CD4-positive, alpha-beta memory T cell (primary cell): ENCODE data around the gene STT3A. TPM values are rescaled to one million over a fixed set of nuclear protein-coding genes. Genes with fewer than 3 reads are reported as not detected.

Experiments
- CTCF ChIA-PET: fragments of 350-600 bp; sonication (Branson Sonifier 250); formaldehyde crosslinking; loops from one replicate; lab custom pipeline; 2021; ENCODE audit warnings: inconsistent platforms; ENCODE audit not compliant: partially characterized antibody; lab: Charles Lee
- POLR2A ChIA-PET: fragments of 350-600 bp; sonication (Branson Sonifier 250); formaldehyde crosslinking; loops from one replicate; lab custom pipeline; 2021; ENCODE audit not compliant: partially characterized antibody; lab: Charles Lee
- DNase-seq, 5 donors: peaks; one replicate each; pipeline versions ENCODE4 v3.0.0 to v3.0.0-alpha.2; 2020 to 2022; ENCODE audit warnings: mixed read lengths in 1 of 5
- H3K27ac ChIP-seq: one replicate; pipeline ENCODE4 v1.7.0; 2013; ENCODE audit warnings: low read depth, low read length
- H3K27me3 ChIP-seq: 2 replicates; pipeline ENCODE4 v1.7.0; 2013; ENCODE audit warnings: mild to moderate bottlenecking, low read length, moderate library complexity; ENCODE audit not compliant: insufficient read depth
- H3K36me3 ChIP-seq: 2 replicates; pipeline ENCODE4 v1.7.0; 2013; ENCODE audit warnings: mild to moderate bottlenecking, low read length, moderate library complexity; ENCODE audit not compliant: insufficient read depth
- H3K4me1 ChIP-seq: 2 replicates; pipeline ENCODE4 v1.7.0; 2013; ENCODE audit warnings: mild to moderate bottlenecking, low read length, moderate library complexity; ENCODE audit not compliant: insufficient read depth
- H3K4me3 ChIP-seq, 2 donors: one replicate each; pipeline ENCODE4 v1.7.0; 2013; ENCODE audit warnings: low read length in 2 of 2, mild to moderate bottlenecking in 1 of 2
- H3K9me3 ChIP-seq, 2 donors: one replicate each; pipeline ENCODE4 v1.7.0; 2013; ENCODE audit warnings: low read length in 2 of 2, control low read depth in 1 of 2; ENCODE audit not compliant: control insufficient read depth in 1 of 2
- H3K27ac Mint-ChIP-seq, 7 donors: one replicate each; pipeline ENCODE4 v1.8.0; 2020 to 2021; ENCODE audit warnings: mixed read lengths in 7 of 7, mild to moderate bottlenecking in 6 of 7, inconsistent platforms in 3 of 7, moderate library complexity in 3 of 7
- H3K27me3 Mint-ChIP-seq, 2 donors: one replicate each; pipeline ENCODE4 v1.8.0; 2020 to 2021; ENCODE audit warnings: mixed read lengths in 2 of 2
- H3K36me3 Mint-ChIP-seq, 2 donors: one replicate each; pipeline ENCODE4 v1.8.0; 2020 to 2021; ENCODE audit warnings: mixed read lengths in 2 of 2, inconsistent platforms in 1 of 2, mild to moderate bottlenecking in 1 of 2
- H3K4me1 Mint-ChIP-seq, 4 donors: one replicate each; pipeline ENCODE4 v1.8.0; 2020 to 2021; ENCODE audit warnings: mixed read lengths in 4 of 4, mild to moderate bottlenecking in 1 of 4
- H3K4me3 Mint-ChIP-seq, 8 donors: one replicate each; pipeline ENCODE4 v1.8.0; 2020 to 2021; ENCODE audit warnings: mixed read lengths in 8 of 8, mild to moderate bottlenecking in 7 of 8, moderate library complexity in 6 of 8, inconsistent platforms in 3 of 8
- H3K9me3 Mint-ChIP-seq, 8 donors: one replicate each; pipeline ENCODE4 v1.8.0; 2020 to 2021; ENCODE audit warnings: mixed read lengths in 8 of 8, mild to moderate bottlenecking in 5 of 8, inconsistent platforms in 3 of 8, moderate library complexity in 1 of 8
- intact Hi-C: fragments of 100-400 bp; cut with micrococcal nuclease; formaldehyde crosslinking; loops from one replicate; pipeline ENCODE4 v1.15.1; 2023
- polyA plus RNA-seq, 2 donors: library from polyadenylated mRNA; unstranded; fragments of 300-500 nt; fragmentation: Illumina TruSeq; gene quantifications; one replicate each; pipeline ENCODE4 v1.2.3, GENCODE V29; 2021
- total RNA-seq, 2 experiments: library from RNA; stranded (reverse); gene quantifications; one replicate each; pipeline ENCODE4 v1.2.3, GENCODE V29; 2021

STT3A gene
- total and polyA plus RNA-seq, 4 experiments from 2014 or later = 81.8 to 138 (median 110) TPM

DNA sequence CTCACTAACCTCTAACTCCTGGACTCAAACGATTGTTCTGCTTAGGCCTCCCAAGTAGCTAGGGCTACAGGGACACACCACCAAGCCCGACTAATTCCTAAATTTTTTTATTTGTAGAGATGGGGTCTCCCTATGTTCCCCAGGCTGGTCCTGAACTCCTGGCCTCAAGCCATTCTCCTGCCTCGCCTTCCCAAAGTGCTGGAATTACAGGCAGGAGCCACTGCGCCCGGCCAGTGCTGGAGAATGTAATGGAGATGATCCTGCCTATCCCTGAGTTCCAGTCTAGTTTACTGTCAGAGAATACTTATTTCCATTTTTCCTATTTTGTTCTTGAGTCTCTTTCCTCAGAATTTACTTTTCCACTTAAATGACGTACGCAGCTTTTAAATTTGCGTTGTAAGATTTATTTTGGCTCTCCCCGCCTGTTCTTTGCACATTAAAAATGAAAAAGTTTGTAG is 32.1 kb downstream of the STT3A start, which contains the start of gene CHEK1:
Gene CHEK1, plus strand, starts transcription at position 408 of the 458 bp plus-strand sequence. CDS start 1,606 bp downstream, outside the sequence.
- peak in 1 of 5 donors; percentile 16 for DNase-seq
- no peaks in the 10 kb centered on the region for H3K9me3 ChIP-seq
- Mint-ChIP-seq H3K27ac (peak within 1 kb of the TSS; percentile 87 to 99 (median 99)), H3K27me3 (no peaks in the 10 kb centered on the region), H3K36me3 (peaks cover 18 to 32% of the 10 kb centered on the region in 2 donors), H3K9me3 (peaks cover 0 to 4% (median 0%) of the 10 kb centered on the region in 8 donors), H3K4me3 (peak within 1 kb of the TSS; percentile 93 to 100 (median 98)), H3K4me1 (peaks cover 11 to 29% (median 16%) of the 10 kb centered on the region in 4 donors)
- POLR2A ChIA-PET = interaction anchor here (0.8 to 3.4 kb wide), 12 partner anchors 8 to 671 kb away, joined by 3 to 76 read pairs (median 3); partner anchors contain the start of genes CCDC15, EI24, HYLS1 and PUS3
- peaks cover 26% of the 10 kb centered on the region for H3K36me3 ChIP-seq
- CTCF ChIA-PET = interaction anchor here (0.9 to 3.8 kb wide), 6 partner anchors 21 to 278 kb away, joined by 3 to 20 read pairs (median 3); partner anchors contain the start of genes EI24, PUS3 and STT3A
- H3K4me1 ChIP-seq = peaks cover 19% of the 10 kb centered on the region
- intact Hi-C loops = loop anchor here (1.0 to 10.0 kb wide), 5 partner anchors 32 to 660 kb away; partner anchors contain the start of genes EI24, HYLS1, STT3A and TIRAP
- H3K27me3 ChIP-seq = no peaks in the 10 kb centered on the region
- peak within 1 kb of the TSS; percentile 95 for H3K27ac ChIP-seq
- H3K4me3 ChIP-seq = peak within 1 kb of the TSS; percentile 84 to 98

DNA sequence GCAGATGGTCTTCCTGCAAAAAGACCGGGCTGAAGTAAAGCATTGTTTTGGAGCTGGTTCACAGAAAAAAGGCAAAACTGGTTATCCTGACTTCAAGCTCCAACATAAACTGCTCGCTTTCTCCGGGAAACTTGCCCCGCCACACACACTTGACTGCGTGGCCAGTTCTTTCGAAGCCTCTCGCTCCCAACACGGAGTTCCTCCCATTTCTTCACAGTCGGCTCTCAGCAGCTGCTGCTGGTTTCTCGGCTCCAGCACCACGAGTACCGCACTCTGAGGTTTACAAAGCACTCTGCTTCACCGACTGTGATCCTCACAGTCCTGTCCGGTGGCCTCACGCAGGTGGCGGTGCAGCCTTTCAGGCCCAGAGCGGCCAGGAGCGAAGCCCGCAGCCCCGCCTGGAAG is 32.6 kb downstream of the STT3A start:
- peak overlapping the region; percentile 87 to 99 (median 99) for H3K27ac Mint-ChIP-seq
- intact Hi-C loops = loop anchor here (1.0 to 10.0 kb wide), 5 partner anchors 33 to 660 kb away; partner anchors contain the start of genes EI24, HYLS1, STT3A and TIRAP
- ChIA-PET POLR2A (interaction anchor here (0.6 to 3.4 kb wide), 14 partner anchors 8 to 672 kb away, joined by 3 to 76 read pairs (median 3); partner anchors contain the start of genes CCDC15, EI24, HYLS1 and PUS3), CTCF (interaction anchor here (0.9 to 3.8 kb wide), 6 partner anchors 21 to 278 kb away, joined by 3 to 20 read pairs (median 3); partner anchors contain the start of genes EI24, PUS3 and STT3A)
- peaks cover 22% of the 10 kb centered on the region for H3K36me3 ChIP-seq
- peaks cover 11 to 29% (median 16%) of the 10 kb centered on the region in 4 donors for H3K4me1 Mint-ChIP-seq
- no peaks in the 10 kb centered on the region for H3K9me3 ChIP-seq
- peaks cover 17 to 27% of the 10 kb centered on the region in 2 donors for H3K36me3 Mint-ChIP-seq
- no peaks in the 10 kb centered on the region for H3K27me3 ChIP-seq
- H3K4me1 ChIP-seq = peaks cover 19% of the 10 kb centered on the region
- peak overlapping the region; percentile 93 to 100 (median 98) for H3K4me3 Mint-ChIP-seq
- DNase-seq = no peak
- H3K27me3 Mint-ChIP-seq = no peaks in the 10 kb centered on the region
- H3K27ac ChIP-seq = peak overlapping the region; percentile 95
- peaks cover 0 to 4% (median 0%) of the 10 kb centered on the region in 8 donors for H3K9me3 Mint-ChIP-seq
- peak overlapping the region; percentile 84 to 98 for H3K4me3 ChIP-seq

DNA sequence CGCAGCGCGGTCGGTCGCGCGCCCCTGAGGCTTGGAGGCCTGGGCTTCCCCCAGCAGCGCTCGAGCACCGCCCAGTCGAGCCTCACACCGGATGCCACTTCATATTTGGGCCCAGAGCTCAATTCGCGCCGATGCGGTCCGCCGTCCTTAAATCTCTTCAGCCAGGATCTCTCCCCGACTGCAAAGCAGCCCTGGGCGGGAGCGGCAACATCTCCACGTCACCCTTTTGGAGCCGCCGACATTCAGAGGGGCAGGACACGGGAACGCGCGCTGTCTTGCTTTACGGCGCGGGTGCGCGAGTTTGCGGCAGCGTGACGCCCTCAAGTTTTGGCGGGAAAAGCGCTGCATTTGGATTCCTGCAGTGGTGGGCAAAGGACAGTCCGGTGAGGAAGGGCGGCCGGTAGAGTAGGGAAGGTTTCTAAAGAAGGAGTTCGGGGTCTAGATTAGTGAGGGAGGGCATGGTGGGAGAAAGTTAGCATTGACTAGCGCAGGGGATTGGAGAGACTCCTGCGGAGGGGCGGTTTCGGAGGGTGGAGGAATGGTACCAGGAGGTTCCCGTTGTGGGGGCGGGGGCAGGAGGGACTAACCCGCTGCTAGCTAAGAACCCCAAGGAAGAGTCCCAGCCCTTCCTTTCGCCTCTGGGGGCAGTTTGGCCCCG is 33.1 kb downstream of the STT3A start:
- H3K4me3 ChIP-seq = peak overlapping the region; percentile 84 to 98

DNA sequence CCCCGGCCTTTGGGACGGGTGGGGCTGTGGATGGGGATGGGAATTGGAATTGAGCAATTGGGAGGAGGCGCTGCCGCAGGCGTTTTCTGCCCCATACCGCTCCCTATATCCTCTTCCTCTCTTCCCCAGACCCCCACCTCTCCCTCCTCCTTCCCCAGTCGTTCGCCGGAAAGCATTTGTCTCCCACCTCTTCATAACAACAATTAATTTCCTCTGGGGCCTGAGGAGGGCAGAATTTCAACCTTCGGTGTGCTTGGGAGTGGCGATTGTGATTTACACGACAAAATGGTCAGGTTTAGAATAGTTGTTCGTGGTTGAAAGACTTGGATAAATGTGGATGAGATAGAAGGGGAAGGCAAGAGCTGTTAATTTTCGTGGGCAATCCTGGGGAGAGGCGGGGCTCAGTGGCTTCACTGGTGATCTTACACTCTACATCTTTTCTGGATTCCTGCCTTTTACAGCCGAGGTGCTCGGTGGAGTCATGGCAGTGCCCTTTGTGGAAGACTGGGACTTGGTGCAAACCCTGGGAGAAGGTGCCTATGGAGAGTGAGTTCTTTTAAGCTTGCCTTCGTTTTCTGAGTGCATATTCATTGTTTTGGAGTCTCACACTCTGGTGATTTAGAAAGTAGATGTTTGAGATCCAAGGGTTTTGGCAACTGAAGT is 33.8 kb downstream of the STT3A start:
- peak; percentile 33 to 49 (median 43) for DNase-seq
- Mint-ChIP-seq H3K9me3 (peaks cover 0 to 5% (median 0%) of the 10 kb centered on the region in 8 donors), H3K27ac (peak overlapping the region; percentile 81 to 99 (median 91)), H3K36me3 (peaks cover 6 to 16% of the 10 kb centered on the region in 2 donors), H3K4me3 (peak overlapping the region; percentile 93 to 100 (median 98)), H3K4me1 (peaks cover 11 to 29% (median 16%) of the 10 kb centered on the region in 4 donors), H3K27me3 (no peaks in the 10 kb centered on the region)
- intact Hi-C loops = loop anchor here (5.0 to 10.0 kb wide), 2 partner anchors 246 to 658 kb away; partner anchors contain the start of gene TIRAP
- H3K27me3 ChIP-seq = no peaks in the 10 kb centered on the region
- peak overlapping the region; percentile 84 to 98 for H3K4me3 ChIP-seq
- H3K9me3 ChIP-seq = no peaks in the 10 kb centered on the region
- ChIA-PET CTCF (interaction anchor here (1.2 to 3.8 kb wide), 4 partner anchors 22 to 261 kb away, joined by 3 to 20 read pairs (median 4); partner anchors contain the start of genes EI24 and HYLS1), POLR2A (interaction anchor here (1.6 to 2.5 kb wide), 4 partner anchors 8 to 261 kb away, joined by 3 to 24 read pairs (median 12); partner anchors contain the start of genes EI24, HYLS1 and STT3A)
- peak overlapping the region; percentile 95 for H3K27ac ChIP-seq
- peaks cover 19% of the 10 kb centered on the region for H3K4me1 ChIP-seq
- H3K36me3 ChIP-seq = peaks cover 10% of the 10 kb centered on the region

More for the DNA sequence above, 33.1 kb downstream of the STT3A start:
- POLR2A ChIA-PET = interaction anchor here (0.6 to 3.4 kb wide), 13 partner anchors 8 to 672 kb away, joined by 3 to 76 read pairs (median 3); partner anchors contain the start of genes CCDC15, EI24, HYLS1 and PUS3
- Histone ChIP-seq H3K36me3 (peaks cover 16% of the 10 kb centered on the region), H3K9me3 (no peaks in the 10 kb centered on the region), H3K4me1 (peaks cover 19% of the 10 kb centered on the region), H3K27ac (peak overlapping the region; percentile 95), H3K27me3 (no peaks in the 10 kb centered on the region)
- CTCF ChIA-PET = interaction anchor here (0.9 to 3.8 kb wide), 7 partner anchors 22 to 277 kb away, joined by 3 to 20 read pairs (median 3); partner anchors contain the start of genes EI24, PUS3 and STT3A
- H3K9me3 Mint-ChIP-seq = peaks cover 0 to 4% (median 0%) of the 10 kb centered on the region in 8 donors
- peak; percentile 81 to 88 (median 85) for DNase-seq
- H3K36me3 Mint-ChIP-seq = peaks cover 11 to 23% of the 10 kb centered on the region in 2 donors
- intact Hi-C loops = loop anchor here (1.0 to 10.0 kb wide), 5 partner anchors 33 to 659 kb away; partner anchors contain the start of genes EI24, HYLS1, STT3A and TIRAP
- peak overlapping the region; percentile 87 to 99 (median 99) for H3K27ac Mint-ChIP-seq
- no peaks in the 10 kb centered on the region for H3K27me3 Mint-ChIP-seq
- H3K4me3 Mint-ChIP-seq = peak overlapping the region; percentile 93 to 100 (median 98)
- peaks cover 11 to 29% (median 16%) of the 10 kb centered on the region in 4 donors for H3K4me1 Mint-ChIP-seq

DNA sequence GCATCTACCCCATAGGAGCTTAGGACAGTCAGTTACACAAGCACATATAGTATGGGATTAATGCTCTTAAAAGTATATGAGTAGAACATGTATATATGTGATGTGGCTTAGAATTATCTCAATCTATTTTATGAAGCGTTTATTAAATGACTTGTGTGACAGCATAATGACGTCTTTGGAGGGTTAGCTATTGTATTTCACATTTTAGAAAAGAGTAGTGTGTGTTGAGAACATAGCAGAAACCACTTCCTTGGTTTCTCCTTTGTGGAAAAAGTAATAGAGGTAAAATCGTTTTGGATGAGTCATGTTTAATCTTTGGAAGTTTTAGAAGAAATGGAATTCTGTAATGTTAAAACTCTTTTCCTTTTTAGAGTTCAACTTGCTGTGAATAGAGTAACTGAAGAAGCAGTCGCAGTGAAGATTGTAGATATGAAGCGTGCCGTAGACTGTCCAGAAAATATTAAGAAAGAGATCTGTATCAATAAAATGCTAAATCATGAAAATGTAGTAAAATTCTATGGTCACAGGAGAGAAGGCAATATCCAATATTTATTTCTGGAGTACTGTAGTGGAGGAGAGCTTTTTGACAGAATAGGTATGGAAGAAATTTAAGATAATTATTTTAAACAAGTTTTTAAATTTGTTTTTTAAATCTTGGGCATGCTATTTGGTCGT is 34.7 kb downstream of the STT3A start:
- Mint-ChIP-seq H3K9me3 (peaks cover 0 to 5% (median 0%) of the 10 kb centered on the region in 8 donors), H3K4me1 (peaks cover 11 to 29% (median 16%) of the 10 kb centered on the region in 4 donors), H3K4me3 (peak overlapping the region; percentile 34 to 100 (median 94)), H3K36me3 (peaks cover 0 to 8% of the 10 kb centered on the region in 2 donors), H3K27ac (peak overlapping the region in 3 of 7 donors; percentile 47 to 99 (median 87)), H3K27me3 (no peaks in the 10 kb centered on the region)
- H3K9me3 ChIP-seq = no peaks in the 10 kb centered on the region
- no peak overlapping the region for H3K27ac ChIP-seq
- intact Hi-C loops = loop anchor here (5.0 to 10.0 kb wide), 2 partner anchors 245 to 657 kb away; partner anchors contain the start of gene TIRAP
- peaks cover 19% of the 10 kb centered on the region for H3K4me1 ChIP-seq
- no peak for DNase-seq
- ChIA-PET POLR2A (interaction anchor here (1.6 to 2.5 kb wide), 2 partner anchors 35 to 58 kb away, joined by 7 to 24 read pairs; partner anchors contain the start of genes EI24 and STT3A), CTCF (interaction anchor here (0.6 to 3.8 kb wide), 5 partner anchors 15 to 260 kb away, joined by 3 to 20 read pairs (median 3); partner anchors contain the start of genes EI24 and HYLS1)
- peaks cover under 1% of the 10 kb centered on the region for H3K36me3 ChIP-seq
- H3K4me3 ChIP-seq = no peak overlapping the region
- H3K27me3 ChIP-seq = no peaks in the 10 kb centered on the region

DNA sequence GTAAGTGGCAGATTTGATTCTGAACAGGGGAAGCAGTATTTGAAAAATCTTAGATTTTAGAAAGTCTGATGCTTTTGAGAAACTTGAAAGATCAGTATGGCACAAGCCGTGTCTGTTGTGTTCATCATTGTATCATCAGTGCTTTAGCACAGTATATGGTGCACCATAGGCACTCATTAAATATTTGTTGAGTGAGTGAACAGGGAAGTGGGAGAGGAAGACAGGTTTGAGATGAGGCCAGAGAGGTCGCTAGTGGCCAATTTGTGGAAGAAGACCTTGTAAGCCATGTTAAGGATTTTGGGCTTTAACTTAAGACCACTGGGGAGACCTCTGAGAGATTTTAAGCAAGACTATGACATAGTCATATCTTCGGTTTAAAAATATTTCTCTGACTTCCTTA is 45.2 kb downstream of the STT3A start:
- no peaks in the 10 kb centered on the region for H3K9me3 Mint-ChIP-seq
- H3K36me3 Mint-ChIP-seq = no peaks in the 10 kb centered on the region
- CTCF ChIA-PET = no interaction called here

More for the DNA sequence above, 45.2 kb downstream of the STT3A start:
- Histone ChIP-seq H3K27me3 (no peaks in the 10 kb centered on the region), H3K9me3 (no peaks in the 10 kb centered on the region), H3K36me3 (no peaks in the 10 kb centered on the region), H3K4me3 (no peak overlapping the region), H3K27ac (no peak overlapping the region), H3K4me1 (no peaks in the 10 kb centered on the region)
- Mint-ChIP-seq H3K4me1 (no peaks in the 10 kb centered on the region), H3K27me3 (no peaks in the 10 kb centered on the region), H3K4me3 (no peak overlapping the region), H3K27ac (no peak overlapping the region)
- intact Hi-C loops = no loop called here
- POLR2A ChIA-PET = no interaction called here
- no peak for DNase-seq
